Myometrial cell (primary cell): ENCODE measurements around the gene SSMEM1. TPM values are rescaled to one million over a fixed set of nuclear protein-coding genes. Genes with fewer than 3 reads are reported as not detected.

Experiments
- total RNA-seq: library from RNA; depleted of rRNA; stranded (reverse); fragments of >200 nt; gene quantifications from 2 replicates; pipeline ENCODE4 v1.2.3, GENCODE V29; 2015

Gene SSMEM1
- total RNA-seq, result not detected in 2 replicates

GRCh38 chr7:130207642-130208041, at the start of gene SSMEM1:
SSMEM1 (plus strand) TSS chr7:130207860; CDS start chr7:130207911, 51 bp downstream.

GRCh38 chr7:130205084-130205947, 2.3 kb upstream of the SSMEM1 start, which contains the start of gene TMEM209:
TMEM209 (minus strand) TSS chr7:130205406; CDS start chr7:130205375, 31 bp downstream.

Other genes with a start within 250 kb of the SSMEM1 start
- gene ZC3HC1, start 156.5 kb upstream of the SSMEM1 start, total RNA-seq, result 20.9 and 32.3 TPM in 2 replicates
- gene KLHDC10, start 137.3 kb upstream of the SSMEM1 start, total RNA-seq, result 11.5 and 17.5 TPM in 2 replicates
- 6.6 and 11.9 TPM in 2 replicates for gene TMEM209, start 2.5 kb upstream of the SSMEM1 start, total RNA-seq
- 0.89 TPM in 1 of 2 replicates, not detected in the other for gene CPA2, start 59.0 kb downstream of the SSMEM1 start, total RNA-seq
- gene CPA4, start 85.3 kb downstream of the SSMEM1 start, total RNA-seq, result 7.5 and 13.1 TPM in 2 replicates
- gene CPA5, start 137.0 kb downstream of the SSMEM1 start, total RNA-seq, result not detected in 2 replicates
- gene CPA1, start 172.6 kb downstream of the SSMEM1 start, total RNA-seq, result not detected in 2 replicates
- 25.4 and 26.6 TPM in 2 replicates for gene CEP41, start 233.2 kb downstream of the SSMEM1 start, total RNA-seq